EH (cell line): ENCODE measurements around the gene FOXD4L6.
"Not testable (repeated sequence)": the region's sequence is repeated elsewhere in the genome, so short reads cannot be mapped to it uniquely, and the experiment has no call there.

Experiments used
- DNase-seq: peaks from one replicate; pipeline ENCODE4 v3.0.0-alpha.2; 2015; ENCODE audit warnings: low read depth

Gene FOXD4L6

GRCh38 chr9:41128581-41128980, at the start of gene FOXD4L6:
Gene FOXD4L6 (minus strand): TSS chr9:41128681. CDS start chr9:41128383, 298 bp downstream.
- DNase-seq, result not testable (repeated sequence)

GRCh38 chr9:41174994-41175393, 46.5 kb upstream of the FOXD4L6 start:
- not testable (repeated sequence) for DNase-seq

- DNase-seq, result not testable (repeated sequence)
Measured at GRCh38 chr9:41150116-41150515, 21.6 kb upstream of the FOXD4L6 start.

GRCh38 chr9:41141878-41142277, 13.4 kb upstream of the FOXD4L6 start:
- not testable (repeated sequence) for DNase-seq

GRCh38 chr9:41126746-41127446, 1.6 kb downstream of the FOXD4L6 start:
- DNase-seq, result not testable (repeated sequence)

- DNase-seq, result not testable (repeated sequence)
Measured at GRCh38 chr9:41125936-41126335, 2.5 kb downstream of the FOXD4L6 start.

GRCh38 chr9:41125109-41125658, 3.3 kb downstream of the FOXD4L6 start:
- DNase-seq, result not testable (repeated sequence)

GRCh38 chr9:41124250-41125108, 4.0 kb downstream of the FOXD4L6 start:
- DNase-seq, result not testable (repeated sequence)

GRCh38 chr9:41123812-41124211, 4.7 kb downstream of the FOXD4L6 start:
- DNase-seq, result not testable (repeated sequence)

- not testable (repeated sequence) for DNase-seq
Measured at GRCh38 chr9:41123396-41123795, 5.1 kb downstream of the FOXD4L6 start.

- DNase-seq, result not testable (repeated sequence)
Measured at GRCh38 chr9:41120696-41121095, 7.8 kb downstream of the FOXD4L6 start.

- not testable (repeated sequence) for DNase-seq
Measured at GRCh38 chr9:41119719-41120118, 8.8 kb downstream of the FOXD4L6 start.

GRCh38 chr9:41119311-41119710, 9.2 kb downstream of the FOXD4L6 start:
- not testable (repeated sequence) for DNase-seq

- not testable (repeated sequence) for DNase-seq
Measured at GRCh38 chr9:41113348-41113747, 15.1 kb downstream of the FOXD4L6 start.

- not testable (repeated sequence) for DNase-seq
Measured at GRCh38 chr9:41111414-41111813, 17.1 kb downstream of the FOXD4L6 start.

GRCh38 chr9:41110913-41111312, 17.6 kb downstream of the FOXD4L6 start:
- not testable (repeated sequence) for DNase-seq

- DNase-seq, result not testable (repeated sequence)
Measured at GRCh38 chr9:41109253-41109652, 19.2 kb downstream of the FOXD4L6 start.

GRCh38 chr9:41108816-41109215, 19.7 kb downstream of the FOXD4L6 start:
- not testable (repeated sequence) for DNase-seq

- not testable (repeated sequence) for DNase-seq
Measured at GRCh38 chr9:41106472-41107116, 21.9 kb downstream of the FOXD4L6 start.

GRCh38 chr9:41105557-41106253, 22.8 kb downstream of the FOXD4L6 start:
- not testable (repeated sequence) for DNase-seq

- not testable (repeated sequence) for DNase-seq
Measured at GRCh38 chr9:41104542-41104941, 23.9 kb downstream of the FOXD4L6 start.
